Transverse colon (tissue), 3 donors: ENCODE measurements around the gene MRPL34.

ENCODE experiments used
- EP300 ChIP-seq: sonication (generic); formaldehyde crosslinking; IDR thresholded peaks from one replicate; pipeline ENCODE4 v1.6.1; 2017; ENCODE audit warnings: antibody characterized with exemption, low read depth
- TF ChIP-seq, protein P1 (sequence below), 5 experiments: fragments of 200-600 bp in 3 of 5; fragments of 450-650 bp in 2 of 5; sonication (generic) in 3 of 5; IDR thresholded peaks; 1 replicate in 2 of 5; 2 replicates in 3 of 5; pipeline ENCODE4 v1.5.1; 2016 to 2017; ENCODE audit warnings: antibody characterized with exemption in 5 of 5, inconsistent platforms in 3 of 5, mild to moderate bottlenecking in 2 of 5, moderate library complexity in 1 of 5

DNA sequence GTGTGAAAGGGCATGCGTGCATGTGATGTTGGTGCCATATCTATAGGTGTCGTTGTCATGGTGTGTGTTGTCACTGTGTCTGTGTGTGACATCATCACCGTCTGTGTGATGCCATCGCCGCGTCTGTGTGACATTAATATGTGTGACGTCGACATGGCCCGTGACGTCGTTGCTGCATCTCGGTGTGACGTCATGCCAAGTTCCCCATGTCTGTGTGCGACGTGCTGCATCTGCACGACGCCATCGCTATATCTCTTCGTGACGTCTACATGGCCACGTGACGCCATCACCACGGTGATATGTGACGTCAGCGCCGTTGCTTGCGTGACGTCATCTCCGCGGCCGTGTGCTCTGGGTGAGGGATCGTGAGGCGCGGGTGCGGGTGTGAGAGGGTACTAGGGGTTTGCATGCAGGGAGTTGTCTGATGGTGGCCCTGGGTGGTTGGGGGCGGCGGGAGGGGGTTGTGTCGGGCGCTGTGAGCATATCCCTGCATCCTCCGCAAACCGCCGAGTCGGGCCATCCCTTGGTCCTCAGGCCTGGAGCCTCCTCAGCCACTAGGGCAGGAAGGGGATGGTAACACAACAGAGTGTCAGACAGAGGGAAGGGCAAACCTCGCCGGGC is 46.3 kb downstream of the MRPL34 start:
- TF ChIP-seq, protein P1, sequence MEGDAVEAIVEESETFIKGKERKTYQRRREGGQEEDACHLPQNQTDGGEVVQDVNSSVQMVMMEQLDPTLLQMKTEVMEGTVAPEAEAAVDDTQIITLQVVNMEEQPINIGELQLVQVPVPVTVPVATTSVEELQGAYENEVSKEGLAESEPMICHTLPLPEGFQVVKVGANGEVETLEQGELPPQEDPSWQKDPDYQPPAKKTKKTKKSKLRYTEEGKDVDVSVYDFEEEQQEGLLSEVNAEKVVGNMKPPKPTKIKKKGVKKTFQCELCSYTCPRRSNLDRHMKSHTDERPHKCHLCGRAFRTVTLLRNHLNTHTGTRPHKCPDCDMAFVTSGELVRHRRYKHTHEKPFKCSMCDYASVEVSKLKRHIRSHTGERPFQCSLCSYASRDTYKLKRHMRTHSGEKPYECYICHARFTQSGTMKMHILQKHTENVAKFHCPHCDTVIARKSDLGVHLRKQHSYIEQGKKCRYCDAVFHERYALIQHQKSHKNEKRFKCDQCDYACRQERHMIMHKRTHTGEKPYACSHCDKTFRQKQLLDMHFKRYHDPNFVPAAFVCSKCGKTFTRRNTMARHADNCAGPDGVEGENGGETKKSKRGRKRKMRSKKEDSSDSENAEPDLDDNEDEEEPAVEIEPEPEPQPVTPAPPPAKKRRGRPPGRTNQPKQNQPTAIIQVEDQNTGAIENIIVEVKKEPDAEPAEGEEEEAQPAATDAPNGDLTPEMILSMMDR (IDR thresholded peaks at IDR 0.05): no peak
- TF ChIP-seq EP300: no peak
